Nephron (organoid): ENCODE data around the gene ELL.

Experiments
- H3K27ac Mint-ChIP-seq, 3 experiments: 2 replicates each; pipeline ENCODE4 v1.8.0; 2020; ENCODE audit warnings: mixed read lengths in 3 of 3, mild to moderate bottlenecking in 2 of 3, moderate library complexity in 1 of 3
- H3K27me3 Mint-ChIP-seq: 2 replicates; pipeline ENCODE4 v1.8.0; 2021; ENCODE audit warnings: low read depth, mild to moderate bottlenecking, moderate library complexity, mixed read lengths
- H3K36me3 Mint-ChIP-seq: 2 replicates; pipeline ENCODE4 v1.8.0; 2020; ENCODE audit warnings: low read depth, mixed read lengths
- H3K4me1 Mint-ChIP-seq: 2 replicates; pipeline ENCODE4 v1.8.0; 2020; ENCODE audit warnings: mixed read lengths
- H3K4me3 Mint-ChIP-seq, 3 experiments: 2 replicates each; pipeline ENCODE4 v1.8.0; 2020; ENCODE audit warnings: mild to moderate bottlenecking in 3 of 3, mixed read lengths in 3 of 3, moderate library complexity in 2 of 3
- H3K9me3 Mint-ChIP-seq: 2 replicates; pipeline ENCODE4 v1.8.0; 2020; ENCODE audit warnings: mixed read lengths
- TF ChIP-seq, protein P1 (sequence below), 3 experiments: fragments of 200-600 bp; sonication (generic); IDR thresholded peaks; one replicate each; pipeline ENCODE4 v1.5.0; 2021; ENCODE audit warnings: antibody characterized with exemption in 3 of 3; ENCODE audit not compliant: unreplicated experiment in 3 of 3

The ELL gene

GRCh38 chr19:18419699-18420460, 102.0 kb downstream of the ELL start:
- Mint-ChIP-seq H3K27ac (peak overlapping the region; percentile 53 to 84 (median 72)), H3K27me3 (peaks cover 5% of the 10 kb centered on the region)

GRCh38 chr19:18419195-18419698, 102.6 kb downstream of the ELL start, which contains the start of gene SSBP4:
TSS of gene SSBP4 (plus strand) at chr19:18419398. CDS start at chr19:18419649, 251 bp downstream.
- TF ChIP-seq, protein P1, sequence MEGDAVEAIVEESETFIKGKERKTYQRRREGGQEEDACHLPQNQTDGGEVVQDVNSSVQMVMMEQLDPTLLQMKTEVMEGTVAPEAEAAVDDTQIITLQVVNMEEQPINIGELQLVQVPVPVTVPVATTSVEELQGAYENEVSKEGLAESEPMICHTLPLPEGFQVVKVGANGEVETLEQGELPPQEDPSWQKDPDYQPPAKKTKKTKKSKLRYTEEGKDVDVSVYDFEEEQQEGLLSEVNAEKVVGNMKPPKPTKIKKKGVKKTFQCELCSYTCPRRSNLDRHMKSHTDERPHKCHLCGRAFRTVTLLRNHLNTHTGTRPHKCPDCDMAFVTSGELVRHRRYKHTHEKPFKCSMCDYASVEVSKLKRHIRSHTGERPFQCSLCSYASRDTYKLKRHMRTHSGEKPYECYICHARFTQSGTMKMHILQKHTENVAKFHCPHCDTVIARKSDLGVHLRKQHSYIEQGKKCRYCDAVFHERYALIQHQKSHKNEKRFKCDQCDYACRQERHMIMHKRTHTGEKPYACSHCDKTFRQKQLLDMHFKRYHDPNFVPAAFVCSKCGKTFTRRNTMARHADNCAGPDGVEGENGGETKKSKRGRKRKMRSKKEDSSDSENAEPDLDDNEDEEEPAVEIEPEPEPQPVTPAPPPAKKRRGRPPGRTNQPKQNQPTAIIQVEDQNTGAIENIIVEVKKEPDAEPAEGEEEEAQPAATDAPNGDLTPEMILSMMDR (IDR thresholded peaks at IDR 0.05; ENCODE audit: unreplicated experiment in 3 of 3): peak in 2 of 3 experiments; percentile 33 to 34
- peaks cover 5% of the 10 kb centered on the region for H3K27me3 Mint-ChIP-seq
- peak within 1 kb of the TSS; percentile 88 to 96 (median 93) for H3K4me3 Mint-ChIP-seq
- no peaks in the 10 kb centered on the region for H3K9me3 Mint-ChIP-seq
- H3K27ac Mint-ChIP-seq: peak within 1 kb of the TSS; percentile 98
- H3K36me3 Mint-ChIP-seq: peaks cover 4% of the 10 kb centered on the region
- H3K4me1 Mint-ChIP-seq: peaks cover 77% of the 10 kb centered on the region

More at GRCh38 chr19:18419699-18420460, 102.0 kb downstream of the ELL start:
- Mint-ChIP-seq H3K9me3 (no peaks in the 10 kb centered on the region), H3K4me1 (peaks cover 71% of the 10 kb centered on the region), H3K36me3 (peaks cover 4% of the 10 kb centered on the region), H3K4me3 (peak overlapping the region; percentile 88 to 96 (median 93))
- TF ChIP-seq, protein P1 (IDR thresholded peaks at IDR 0.05; ENCODE audit: unreplicated experiment in 3 of 3): no peak

DNA sequence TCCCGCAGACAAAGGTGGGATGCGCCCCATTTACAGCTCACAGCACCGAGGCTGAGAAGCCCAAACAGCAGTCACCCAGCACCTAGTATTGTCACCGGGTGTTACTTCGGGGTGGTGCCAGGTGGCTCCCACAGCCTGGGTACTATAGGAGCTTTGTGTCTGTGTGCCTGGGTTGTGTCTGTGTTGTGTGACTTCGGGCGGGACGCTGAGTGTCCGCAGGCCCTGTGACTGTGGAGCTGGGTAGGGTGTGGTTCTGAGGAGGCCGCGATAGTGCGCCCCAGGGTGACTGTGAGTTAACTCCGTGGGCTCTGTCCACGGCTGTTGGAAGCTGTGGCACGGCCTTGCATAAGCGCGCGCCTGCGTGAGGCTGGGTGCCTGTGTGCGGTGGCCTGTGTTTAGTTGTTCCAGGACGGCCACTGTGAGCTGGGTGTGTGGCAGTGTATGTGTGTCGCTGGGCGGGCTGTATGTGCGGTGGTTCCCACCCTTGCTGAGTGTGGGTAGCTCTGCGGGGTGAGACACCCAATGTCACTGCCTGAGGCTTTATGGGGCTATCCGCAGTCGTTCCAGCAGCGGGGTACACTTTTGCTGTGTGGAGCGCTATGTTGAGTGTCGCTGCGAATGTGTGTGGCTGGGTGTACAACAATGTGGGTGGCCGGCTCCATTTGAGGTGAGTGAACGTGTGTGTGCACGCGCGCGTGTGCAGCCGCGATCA, 103.2 kb downstream of the ELL start:
- H3K36me3 Mint-ChIP-seq: peaks cover 4% of the 10 kb centered on the region
- H3K9me3 Mint-ChIP-seq: no peaks in the 10 kb centered on the region
- H3K4me1 Mint-ChIP-seq: peaks cover 75% of the 10 kb centered on the region
- TF ChIP-seq, protein P1 (IDR thresholded peaks at IDR 0.05; ENCODE audit: unreplicated experiment in 3 of 3): no peak
- peak overlapping the region; percentile 81 to 88 (median 87) for H3K4me3 Mint-ChIP-seq
- peak overlapping the region; percentile 98 for H3K27ac Mint-ChIP-seq
- H3K27me3 Mint-ChIP-seq: peaks cover 5% of the 10 kb centered on the region

GRCh38 chr19:18418029-18418482, 103.8 kb downstream of the ELL start:
- peaks cover 72% of the 10 kb centered on the region for H3K4me1 Mint-ChIP-seq
- peak overlapping the region; percentile 81 to 88 (median 87) for H3K4me3 Mint-ChIP-seq
- peaks cover 4% of the 10 kb centered on the region for H3K36me3 Mint-ChIP-seq
- no peaks in the 10 kb centered on the region for H3K9me3 Mint-ChIP-seq
- H3K27ac Mint-ChIP-seq: peak overlapping the region; percentile 98
- H3K27me3 Mint-ChIP-seq: peaks cover 5% of the 10 kb centered on the region
- TF ChIP-seq, protein P1 (IDR thresholded peaks at IDR 0.05; ENCODE audit: unreplicated experiment in 3 of 3): no peak

GRCh38 chr19:18417250-18418028, 104.4 kb downstream of the ELL start:
- Mint-ChIP-seq H3K4me1 (peaks cover 66% of the 10 kb centered on the region), H3K27me3 (peaks cover 5% of the 10 kb centered on the region), H3K9me3 (no peaks in the 10 kb centered on the region), H3K36me3 (no peaks in the 10 kb centered on the region), H3K4me3 (peak overlapping the region; percentile 81 to 88 (median 87)), H3K27ac (peak overlapping the region; percentile 98 to 99 (median 98))
- TF ChIP-seq, protein P1 (IDR thresholded peaks at IDR 0.05; ENCODE audit: unreplicated experiment in 3 of 3): no peak
